H9 (cell line): ENCODE data around the gene CAND2. TPM values are rescaled to one million over a fixed set of nuclear protein-coding genes. Genes with fewer than 3 reads are reported as not detected.

Experiments used
- DNase-seq: peaks from one replicate; pipeline ENCODE4 v3.0.0-alpha.2; 2017
- H2AFZ ChIP-seq: one replicate; pipeline ENCODE4 v1.6.1; 2013; ENCODE audit warnings: mild to moderate bottlenecking, low read length, control low read depth, moderate library complexity
- H2AK5ac ChIP-seq: 2 replicates; pipeline ENCODE4 v1.6.1; 2013; ENCODE audit warnings: low read length, control low read depth, mixed read lengths; ENCODE audit not compliant: insufficient read length
- H2BK120ac ChIP-seq: one replicate; pipeline ENCODE4 v1.6.1; 2013; ENCODE audit warnings: low read depth, mild to moderate bottlenecking, low read length, control low read depth, inconsistent platforms; ENCODE audit not compliant: poor library complexity, severe bottlenecking
- H2BK12ac ChIP-seq: 2 replicates; pipeline ENCODE4 v1.6.1; 2013; ENCODE audit warnings: low read length, control low read depth, mixed read lengths, low read depth; ENCODE audit not compliant: insufficient read length
- H2BK15ac ChIP-seq: 2 replicates; pipeline ENCODE4 v1.6.1; 2013; ENCODE audit warnings: low read depth, low read length, control low read depth
- H2BK20ac ChIP-seq: one replicate; pipeline ENCODE4 v1.6.1; 2013; ENCODE audit warnings: low read depth, mild to moderate bottlenecking, low read length, control low read depth, inconsistent platforms; ENCODE audit not compliant: poor library complexity, severe bottlenecking
- H2BK5ac ChIP-seq: 2 replicates; pipeline ENCODE4 v1.6.1; 2013; ENCODE audit warnings: low read length, control low read depth, mixed read lengths; ENCODE audit not compliant: insufficient read length
- H3K14ac ChIP-seq: 2 replicates; pipeline ENCODE4 v1.6.1; 2013; ENCODE audit warnings: low read length, control low read depth; ENCODE audit not compliant: insufficient read depth
- H3K18ac ChIP-seq: 2 replicates; pipeline ENCODE4 v1.6.1; 2013; ENCODE audit warnings: low read depth, mild to moderate bottlenecking, mixed read lengths, low read length, control low read depth; ENCODE audit not compliant: insufficient read length
- H3K23ac ChIP-seq: 2 replicates; pipeline ENCODE4 v1.6.1; 2013; ENCODE audit warnings: low read length, control low read depth, mixed read lengths, low read depth; ENCODE audit not compliant: insufficient read length
- H3K23me2 ChIP-seq: 2 replicates; pipeline ENCODE4 v1.6.1; 2013; ENCODE audit warnings: low read depth, mild to moderate bottlenecking, mixed read lengths, low read length, control low read depth; ENCODE audit not compliant: insufficient read length, poor library complexity, severe bottlenecking
- H3K27ac ChIP-seq: 2 replicates; pipeline ENCODE4 v1.5.1; 2013; ENCODE audit warnings: low read length, control low read depth, mixed read lengths, low read depth; ENCODE audit not compliant: insufficient read length
- H3K27me3 ChIP-seq: 2 replicates; pipeline ENCODE4 v1.6.1; 2013; ENCODE audit warnings: low read length, control low read depth, inconsistent platforms; ENCODE audit not compliant: insufficient read depth
- H3K4ac ChIP-seq: 2 replicates; pipeline ENCODE4 v1.6.1; 2013; ENCODE audit warnings: low read depth, mild to moderate bottlenecking, control low read depth, inconsistent platforms, low read length, moderate library complexity
- H3K4me1 ChIP-seq: 2 replicates; pipeline ENCODE4 v1.6.1; 2013; ENCODE audit warnings: low read length, control low read depth, inconsistent platforms; ENCODE audit not compliant: insufficient read depth
- H3K4me2 ChIP-seq: 2 replicates; pipeline ENCODE4 v1.6.1; 2013; ENCODE audit warnings: low read length, control low read depth, mixed read lengths; ENCODE audit not compliant: insufficient read length, insufficient read depth
- H3K56ac ChIP-seq: 2 replicates; pipeline ENCODE4 v1.6.1; 2013; ENCODE audit warnings: low read depth, mild to moderate bottlenecking, mixed read lengths, low read length, control low read depth; ENCODE audit not compliant: insufficient read length
- H3K79me1 ChIP-seq: 2 replicates; pipeline ENCODE4 v1.6.1; 2013; ENCODE audit warnings: low read depth, mild to moderate bottlenecking, moderate library complexity, low read length, control low read depth, inconsistent platforms; ENCODE audit not compliant: insufficient read depth, poor library complexity, severe bottlenecking
- H3K79me2 ChIP-seq: 2 replicates; pipeline ENCODE4 v1.6.1; 2013; ENCODE audit warnings: low read length, control low read depth, inconsistent platforms; ENCODE audit not compliant: insufficient read depth
- H3K9ac ChIP-seq: 2 replicates; pipeline ENCODE4 v1.6.1; 2013; ENCODE audit warnings: low read length, control low read depth, mixed read lengths; ENCODE audit not compliant: insufficient read length; ENCODE audit errors: extremely low read depth
- H3K9me3 ChIP-seq: one replicate; pipeline ENCODE4 v1.6.1; 2013; ENCODE audit warnings: low read depth, low read length, inconsistent platforms; ENCODE audit not compliant: control insufficient read depth
- H3T11ph ChIP-seq: one replicate; pipeline ENCODE4 v1.6.1; 2013; ENCODE audit warnings: mild to moderate bottlenecking, low read length, control low read depth, inconsistent platforms
- H4K20me1 ChIP-seq: one replicate; pipeline ENCODE4 v1.6.1; 2013; ENCODE audit not compliant: control insufficient read depth, insufficient read length, insufficient read depth
- H4K5ac ChIP-seq: 2 replicates; pipeline ENCODE4 v1.6.1; 2013; ENCODE audit warnings: low read depth, mild to moderate bottlenecking, mixed read lengths, low read length, control low read depth; ENCODE audit not compliant: insufficient read length
- H4K8ac ChIP-seq: replicated peaks from 2 replicates; pipeline ENCODE4 v1.6.1; 2013; ENCODE audit warnings: low read length, control low read depth, mixed read lengths, low read depth; ENCODE audit not compliant: insufficient read length
- H4K91ac ChIP-seq: 2 replicates; pipeline ENCODE4 v1.6.1; 2013; ENCODE audit warnings: low read depth, mild to moderate bottlenecking, moderate library complexity, mixed read lengths, low read length, control low read depth; ENCODE audit not compliant: insufficient read length
- H3K27ac Mint-ChIP-seq, 3 experiments: 2 replicates in 2 of 3; 3 replicates in 1 of 3; pipeline ENCODE4 v1.8.0; 2020 to 2021; ENCODE audit warnings: mixed read lengths in 3 of 3, mild to moderate bottlenecking in 1 of 3, moderate library complexity in 1 of 3
- H3K27me3 Mint-ChIP-seq: 2 replicates; pipeline ENCODE4 v1.8.0; 2021; ENCODE audit warnings: low read depth, mild to moderate bottlenecking, moderate library complexity, mixed read lengths
- H3K36me3 Mint-ChIP-seq, 3 experiments: 2 replicates in 2 of 3; 3 replicates in 1 of 3; pipeline ENCODE4 v1.8.0; 2020 to 2021; ENCODE audit warnings: low read depth in 3 of 3, mixed read lengths in 3 of 3; ENCODE audit not compliant: insufficient read depth in 1 of 3
- H3K4me1 Mint-ChIP-seq, 2 experiments: 2 replicates each; pipeline ENCODE4 v1.8.0; 2020; ENCODE audit warnings: mixed read lengths in 2 of 2
- H3K4me3 Mint-ChIP-seq, 2 experiments: 2 replicates in 1 of 2; 3 replicates in 1 of 2; pipeline ENCODE4 v1.8.0; 2020 to 2021; ENCODE audit warnings: mild to moderate bottlenecking in 2 of 2, mixed read lengths in 2 of 2, moderate library complexity in 1 of 2
- H3K9me3 Mint-ChIP-seq, 2 experiments: 2 replicates in 1 of 2; 3 replicates in 1 of 2; pipeline ENCODE4 v1.8.0; 2020; ENCODE audit warnings: mild to moderate bottlenecking in 2 of 2, mixed read lengths in 2 of 2, moderate library complexity in 1 of 2
- CTCF ChIP-seq: fragments of 200-600 bp; sonication (generic); conservative IDR thresholded peaks from 3 replicates; pipeline ENCODE4 v1.8.0; 2021; ENCODE audit warnings: antibody characterized with exemption, mild to moderate bottlenecking
- WGBS: extraction: QIAGEN DNeasy Blood & Tissue Kit; methylation state at CpG from one replicate; pipeline ENCODE4 v1.1.7; 2013; ENCODE audit warnings: missing lambda C conversion rate, low lambda C conversion rate, mixed read lengths; ENCODE audit not compliant: insufficient read length; ENCODE audit errors: extremely low coverage; 5-methylcytosine and 5-hydroxymethylcytosine counted together
- total RNA-seq: library from RNA; stranded (reverse); gene quantifications from 2 replicates; pipeline ENCODE4 v1.2.1, GENCODE V29; 2021

Gene CAND2
- total RNA-seq, 1 experiment from 2014 or later: 10.7 TPM

- Histone ChIP-seq H2BK12ac (no peak overlapping the region), H3K27ac (no peak overlapping the region), H2BK15ac (no peak overlapping the region), H3K56ac (no peak overlapping the region), H3K9ac (no peak overlapping the region), H2BK20ac (no peak overlapping the region), H3K23me2 (no peaks in the 10 kb centered on the region), H3K23ac (no peak overlapping the region), H3K4me2 (no peak overlapping the region), H2BK5ac (no peak overlapping the region), H3T11ph (no peak overlapping the region), H3K14ac (no peak overlapping the region), H3K27me3 (no peaks in the 10 kb centered on the region), H3K4ac (no peak overlapping the region), H3K4me1 (no peaks in the 10 kb centered on the region), H4K5ac (no peak overlapping the region), H4K91ac (no peak overlapping the region), H3K18ac (no peak overlapping the region), H4K8ac (no peak overlapping the region), H2AK5ac (no peak overlapping the region), H3K79me1 (no peaks in the 10 kb centered on the region), H3K9me3 (no peaks in the 10 kb centered on the region), H2BK120ac (no peak overlapping the region), H4K20me1 (no peaks in the 10 kb centered on the region), H3K79me2 (no peaks in the 10 kb centered on the region), H2AFZ (no peak overlapping the region)
- no peaks in the 10 kb centered on the region for H3K36me3 Mint-ChIP-seq
- H3K9me3 Mint-ChIP-seq: no peaks in the 10 kb centered on the region
- H3K4me3 Mint-ChIP-seq: no peak overlapping the region
- WGBS: no CpG with 5 or more reads among the region's 4 CpGs
- peaks cover 2 to 9% of the 10 kb centered on the region in 2 experiments for H3K4me1 Mint-ChIP-seq
- no peak for DNase-seq
- TF ChIP-seq CTCF: no peak
- no peaks in the 10 kb centered on the region for H3K27me3 Mint-ChIP-seq
- no peak overlapping the region for H3K27ac Mint-ChIP-seq
Measured at GRCh38 chr3:12750658-12751071, 45.8 kb upstream of the CAND2 start.
